Mucosa of descending colon (tissue), 3 donors: ENCODE results near the gene KCND3. TPM values are rescaled to one million over a fixed set of nuclear protein-coding genes. Genes with fewer than 3 reads are reported as not detected.

Experiments used
- ATAC-seq: fragments of 200-7000 bp; cut with Tn5 transposase; one replicate; pipeline ENCODE4 v1.9.1; 2020; ENCODE audit warnings: mild to moderate bottlenecking, moderate library complexity
- DNase-seq, 3 donors: peaks; one replicate each; pipeline ENCODE4 v3.0.0-alpha.2; 2020
- H3K36me3 ChIP-seq: fragments of 200-600 bp; one replicate; pipeline ENCODE4 v1.8.0; 2021; ENCODE audit warnings: low read depth, mild to moderate bottlenecking
- H3K4me1 ChIP-seq: fragments of 200-600 bp; one replicate; pipeline ENCODE4 v1.8.0; 2021; ENCODE audit warnings: low read depth, mild to moderate bottlenecking
- H3K4me3 ChIP-seq: fragments of 200-600 bp; one replicate; pipeline ENCODE4 v1.8.0; 2021; ENCODE audit warnings: mild to moderate bottlenecking
- H3K9me3 ChIP-seq: fragments of 200-600 bp; one replicate; pipeline ENCODE4 v1.8.0; 2021; ENCODE audit warnings: mild to moderate bottlenecking
- CTCF ChIP-seq: fragments of 200-600 bp; IDR thresholded peaks from one replicate; pipeline ENCODE4 v1.8.0; 2022; ENCODE audit warnings: antibody characterized with exemption, mild to moderate bottlenecking
- intact Hi-C, 2 donors: fragments of 100-400 bp; cut with DNase I in 1 of 2; cut with micrococcal nuclease in 1 of 2; formaldehyde crosslinking; loops; one replicate each; pipeline versions ENCODE4 v1.11.0 to v1.11.1; 2022; cut with DNase I, micrococcal nuclease
- total RNA-seq, 3 donors: library from RNA; stranded (reverse); fragmentation: NEBNext Ultra II Directional in 2 of 3; extraction: Animal tissue kit (Norgen Biotek cat#: 25700) in 2 of 3; gene quantifications; one replicate each; pipeline versions ENCODE4 v1.2.1 to v1.2.4, GENCODE V29; 2021 to 2023
- donor health status: DM: no; HTN: no; CAD: no; lungs with moderate emphysema.
- donor health status: DM: no; HTN: no; CAD: no.
- donor health status: DM: no; HTN: yes; CAD: no.

Gene KCND3
- total RNA-seq, 3 donors from 2014 or later, result 1.2 to 10.3 (median 5.5) TPM

GRCh38 chr1:111848852-111849545 lies 140.5 kb downstream of the KCND3 start:
- H3K4me1 ChIP-seq, result no peaks in the 10 kb centered on the region
- DNase-seq, result no peak
- no peaks in the 10 kb centered on the region for H3K9me3 ChIP-seq
- no peak overlapping the region for H3K4me3 ChIP-seq
- intact Hi-C loops, result no loop called here
- TF ChIP-seq CTCF, result no peak
- H3K36me3 ChIP-seq, result no peaks in the 10 kb centered on the region
- peak; percentile 8 for ATAC-seq

- no peaks in the 10 kb centered on the region for H3K4me1 ChIP-seq
- no peak for TF ChIP-seq CTCF
- H3K4me3 ChIP-seq, result no peak overlapping the region
- no peak for ATAC-seq
- no peaks in the 10 kb centered on the region for H3K36me3 ChIP-seq
- DNase-seq, result no peak
- H3K9me3 ChIP-seq, result no peaks in the 10 kb centered on the region
- intact Hi-C loops, result no loop called here
Measured at GRCh38 chr1:111847466-111847865, 142.0 kb downstream of the KCND3 start.

- intact Hi-C loops, result no loop called here
- Histone ChIP-seq H3K4me3 (no peak overlapping the region), H3K36me3 (no peaks in the 10 kb centered on the region), H3K4me1 (no peaks in the 10 kb centered on the region), H3K9me3 (no peaks in the 10 kb centered on the region)
- no peak for DNase-seq
- no peak for TF ChIP-seq CTCF
- no peak for ATAC-seq
Measured at GRCh38 chr1:111846842-111847241, 142.6 kb downstream of the KCND3 start.

- intact Hi-C loops, result no loop called here
- H3K9me3 ChIP-seq, result no peaks in the 10 kb centered on the region
- DNase-seq (no peak), ATAC-seq (no peak)
- no peaks in the 10 kb centered on the region for H3K36me3 ChIP-seq
- no peak overlapping the region for H3K4me3 ChIP-seq
- no peak for TF ChIP-seq CTCF
- no peaks in the 10 kb centered on the region for H3K4me1 ChIP-seq
Measured at GRCh38 chr1:111843177-111843576, 146.3 kb downstream of the KCND3 start.

GRCh38 chr1:111842411-111842810 lies 147.1 kb downstream of the KCND3 start:
- TF ChIP-seq CTCF, result no peak
- DNase-seq (no peak), ATAC-seq (no peak)
- intact Hi-C loops, result no loop called here
- Histone ChIP-seq H3K9me3 (no peaks in the 10 kb centered on the region), H3K36me3 (no peaks in the 10 kb centered on the region), H3K4me1 (no peaks in the 10 kb centered on the region), H3K4me3 (no peak overlapping the region)

GRCh38 chr1:111841746-111842145 lies 147.7 kb downstream of the KCND3 start:
- no peaks in the 10 kb centered on the region for H3K4me1 ChIP-seq
- no peaks in the 10 kb centered on the region for H3K9me3 ChIP-seq
- intact Hi-C loops, result no loop called here

More at GRCh38 chr1:111841746-111842145, 147.7 kb downstream of the KCND3 start:
- no peak for TF ChIP-seq CTCF
- no peak for ATAC-seq
- DNase-seq, result no peak
- Histone ChIP-seq H3K4me3 (no peak overlapping the region), H3K36me3 (no peaks in the 10 kb centered on the region)
